GM12874 (cell line): ENCODE measurements around the gene VSIG8.

Source experiments
- CTCF ChIP-seq: IDR thresholded peaks from 2 replicates; pipeline ENCODE4 v1.5.1; 2011; ENCODE audit warnings: low read depth, mild to moderate bottlenecking, control low read depth, low read length, moderate library complexity; ENCODE audit not compliant: insufficient read depth

Gene VSIG8

GRCh38 chr1:159854116-159854692 lies 8.3 kb downstream of the VSIG8 start:
- no peak for TF ChIP-seq CTCF

GRCh38 chr1:159853417-159854115 lies 8.9 kb downstream of the VSIG8 start:
- no peak for TF ChIP-seq CTCF

DNA sequence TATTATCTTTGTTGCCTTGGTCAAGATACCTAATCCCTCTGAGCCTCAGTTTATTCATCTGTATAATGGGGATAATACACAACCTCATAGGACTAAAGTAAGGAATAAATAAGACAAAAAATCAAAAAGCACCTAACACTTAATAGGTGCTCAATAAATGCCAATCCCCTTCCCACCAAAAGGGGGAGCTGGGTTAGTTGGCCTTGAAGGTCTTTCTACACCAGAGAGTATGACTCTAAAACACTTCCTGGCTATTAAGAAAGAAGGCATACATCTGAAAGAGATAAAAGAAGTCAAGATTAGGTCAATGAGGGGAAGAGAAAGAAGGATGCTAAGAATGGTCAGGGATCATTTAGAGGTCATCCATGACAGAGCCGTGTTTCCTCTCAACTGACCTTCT lies 11.1 kb downstream of the VSIG8 start:
- TF ChIP-seq CTCF = peak; percentile 25; the same call in 1 of the 2 replicates

GRCh38 chr1:159849626-159850366 lies 12.7 kb downstream of the VSIG8 start:
- no peak for TF ChIP-seq CTCF

- no peak for TF ChIP-seq CTCF
Measured at GRCh38 chr1:159848326-159848725, 14.1 kb downstream of the VSIG8 start.

- TF ChIP-seq CTCF = no peak
Measured at GRCh38 chr1:159847231-159847630, 15.2 kb downstream of the VSIG8 start.
